Type B pancreatic cell (in vitro differentiated cells): ENCODE measurements around the gene MNT. TPM values are rescaled to one million over a fixed set of nuclear protein-coding genes. Genes with fewer than 3 reads are reported as not detected.

Experiments
- DNase-seq: peaks from one replicate; pipeline ENCODE4 v3.0.0; 2021; ENCODE audit warnings: mixed read lengths; ENCODE audit not compliant: unreplicated experiment; ENCODE audit errors: extremely low spot score
- H3K27ac Mint-ChIP-seq: 2 replicates; pipeline ENCODE4 v1.8.0; 2021; ENCODE audit warnings: mild to moderate bottlenecking, mixed read lengths
- H3K27me3 Mint-ChIP-seq: 2 replicates; pipeline ENCODE4 v1.8.0; 2021; ENCODE audit warnings: mixed read lengths
- H3K36me3 Mint-ChIP-seq: 2 replicates; pipeline ENCODE4 v1.8.0; 2021; ENCODE audit warnings: mixed read lengths
- H3K4me1 Mint-ChIP-seq: one replicate; pipeline ENCODE4 v1.8.0; 2021; ENCODE audit warnings: mixed read lengths; ENCODE audit not compliant: unreplicated experiment
- H3K4me3 Mint-ChIP-seq: 2 replicates; pipeline ENCODE4 v1.8.0; 2021; ENCODE audit warnings: mild to moderate bottlenecking, mixed read lengths
- H3K9me3 Mint-ChIP-seq: 2 replicates; pipeline ENCODE4 v1.8.0; 2021; ENCODE audit warnings: mixed read lengths
- CTCF ChIP-seq: fragments of 200-600 bp; sonication (generic); conservative IDR thresholded peaks from 2 replicates; pipeline ENCODE4 v1.5.0; 2021; ENCODE audit warnings: antibody characterized with exemption, mild to moderate bottlenecking
- total RNA-seq: library from RNA; stranded (reverse); gene quantifications from 2 replicates; pipeline ENCODE4 v1.2.1, GENCODE V29; 2021; ENCODE audit warnings: low replicate concordance

MNT gene
- total RNA-seq, 1 donor from 2014 or later = 26.9 TPM

- no peak for DNase-seq
- H3K27me3 Mint-ChIP-seq = no peaks in the 10 kb centered on the region
- no peak for TF ChIP-seq CTCF
- no peaks in the 10 kb centered on the region for H3K9me3 Mint-ChIP-seq
- H3K4me1 Mint-ChIP-seq = peaks cover 10% of the 10 kb centered on the region
- no peak overlapping the region for H3K4me3 Mint-ChIP-seq
- H3K36me3 Mint-ChIP-seq = peaks cover 12% of the 10 kb centered on the region
- no peak overlapping the region for H3K27ac Mint-ChIP-seq
Measured at GRCh38 chr17:2415081-2415480, 14.2 kb upstream of the MNT start.

GRCh38 chr17:2414446-2415064, 13.7 kb upstream of the MNT start:
- H3K36me3 Mint-ChIP-seq = peaks cover 12% of the 10 kb centered on the region

GRCh38 chr17:2412561-2413021, 11.7 kb upstream of the MNT start:
- Mint-ChIP-seq H3K27ac (peak overlapping the region; percentile 67), H3K4me3 (no peak overlapping the region), H3K9me3 (no peaks in the 10 kb centered on the region), H3K36me3 (peaks cover 9% of the 10 kb centered on the region), H3K27me3 (no peaks in the 10 kb centered on the region), H3K4me1 (peaks cover 10% of the 10 kb centered on the region)
- DNase-seq = no peak
- no peak for TF ChIP-seq CTCF

More at GRCh38 chr17:2414446-2415064, 13.7 kb upstream of the MNT start:
- Mint-ChIP-seq H3K27ac (no peak overlapping the region), H3K4me1 (peaks cover 10% of the 10 kb centered on the region), H3K9me3 (no peaks in the 10 kb centered on the region), H3K4me3 (no peak overlapping the region), H3K27me3 (no peaks in the 10 kb centered on the region)
- DNase-seq = no peak
- TF ChIP-seq CTCF = no peak

- DNase-seq = no peak
- Mint-ChIP-seq H3K4me1 (peaks cover 13% of the 10 kb centered on the region), H3K4me3 (no peak overlapping the region), H3K9me3 (no peaks in the 10 kb centered on the region), H3K36me3 (peaks cover 13% of the 10 kb centered on the region), H3K27ac (peak overlapping the region; percentile 1), H3K27me3 (no peaks in the 10 kb centered on the region)
- TF ChIP-seq CTCF = no peak
Measured at GRCh38 chr17:2410951-2411350, 10.1 kb upstream of the MNT start.

- TF ChIP-seq CTCF = no peak
- no peaks in the 10 kb centered on the region for H3K27me3 Mint-ChIP-seq
- peaks cover 10% of the 10 kb centered on the region for H3K36me3 Mint-ChIP-seq
- H3K4me3 Mint-ChIP-seq = peak overlapping the region; percentile 80
- no peak for DNase-seq
- no peaks in the 10 kb centered on the region for H3K9me3 Mint-ChIP-seq
- peak overlapping the region; percentile 98 for H3K27ac Mint-ChIP-seq
- peaks cover 32% of the 10 kb centered on the region for H3K4me1 Mint-ChIP-seq
Measured at GRCh38 chr17:2406903-2407790, 6.3 kb upstream of the MNT start.
